SKM-1 treated with dmso at 0.1 percent for 144 hours (cell line): ENCODE results near the gene LIN54.

Experiments used
- DNase-seq: peaks from one replicate; lab custom pipeline; 2025; ENCODE audit not compliant: unreplicated experiment; lab: John Stamatoyannopoulos, UW

The LIN54 gene

DNA sequence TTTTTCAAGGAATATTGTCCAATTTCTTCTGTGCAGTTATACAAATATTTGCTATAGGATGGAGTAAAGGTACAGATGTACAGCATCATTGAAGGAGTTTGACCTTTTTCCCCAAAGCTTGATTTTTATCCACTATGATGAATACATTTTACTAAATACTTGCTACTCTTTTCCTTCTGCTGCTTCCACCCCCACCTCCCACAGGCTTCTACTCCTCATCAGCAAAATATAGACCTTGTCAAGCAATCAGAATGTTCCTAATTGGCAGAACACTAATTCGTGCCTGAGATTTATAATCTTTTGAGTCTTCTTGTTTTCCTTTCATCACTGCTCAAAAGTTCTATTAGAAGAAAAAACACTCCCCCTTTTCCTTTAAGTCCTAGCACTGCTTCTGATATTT, 113.9 kb downstream of the LIN54 start:
- no peak for DNase-seq

DNA sequence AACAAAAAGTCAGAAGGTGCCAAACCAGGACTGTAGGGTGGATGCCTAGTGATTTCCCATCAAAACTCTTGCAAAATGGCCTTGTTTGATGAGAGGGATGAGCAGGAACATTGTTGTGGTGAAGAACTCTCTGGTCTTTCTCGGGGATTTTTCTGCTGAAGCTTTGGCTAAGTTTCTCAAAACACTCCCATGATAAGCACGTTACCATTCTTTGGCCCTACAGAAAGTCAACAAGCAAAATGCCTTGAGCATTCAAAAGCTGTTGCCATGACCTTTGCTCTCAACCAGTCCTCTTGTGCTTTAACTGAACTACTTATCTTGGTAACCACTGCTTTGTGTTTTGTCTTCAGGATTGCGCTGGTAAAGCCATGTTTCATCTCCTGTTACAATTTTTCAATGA, 116.7 kb downstream of the LIN54 start:
- DNase-seq, result no peak

- DNase-seq, result no peak
Observed at GRCh38 chr4:82892467-82892802, 118.2 kb downstream of the LIN54 start.

- no peak for DNase-seq
Observed at GRCh38 chr4:82891707-82892466, 118.7 kb downstream of the LIN54 start.

DNA sequence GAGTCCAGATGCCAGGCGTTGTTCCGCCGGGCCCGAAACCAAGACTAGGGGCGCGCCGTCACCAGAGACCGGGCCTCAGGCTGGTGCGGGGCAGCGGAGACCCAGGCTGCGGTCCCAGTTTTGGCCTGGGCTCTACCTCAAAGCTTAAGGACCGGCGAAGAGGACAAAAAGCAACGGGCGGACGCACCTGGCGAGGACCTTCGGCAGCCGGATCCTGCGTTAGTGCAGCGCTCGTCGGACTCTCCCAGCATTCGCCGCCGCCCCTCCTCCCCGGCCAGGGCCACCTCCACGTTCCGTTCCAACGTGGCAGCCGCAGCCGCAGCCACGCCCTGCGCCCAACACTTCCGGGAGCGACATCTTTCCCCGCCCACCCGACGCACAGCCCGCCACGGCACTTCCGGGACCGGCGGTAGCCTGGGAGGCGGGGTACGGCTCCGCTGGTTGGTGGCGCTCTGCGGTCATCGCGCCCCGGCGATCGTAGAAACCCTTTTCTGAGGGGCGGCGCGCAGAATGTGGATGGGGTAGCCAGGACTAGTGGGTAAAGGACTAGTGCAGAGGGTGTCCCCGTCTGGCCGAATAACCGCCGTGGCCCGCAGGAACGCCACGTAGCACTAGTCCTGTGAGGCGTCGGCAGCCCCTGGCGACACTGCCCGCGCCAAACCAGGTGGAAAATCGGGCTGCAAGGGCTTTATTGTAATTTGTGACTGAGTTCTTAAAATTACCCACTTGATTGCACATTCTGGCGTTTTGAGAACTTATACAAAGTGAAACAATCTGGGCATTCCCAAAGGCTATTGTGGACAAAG, 119.5 kb downstream of the LIN54 start, which contains the start of gene SEC31A:
SEC31A (minus strand) TSS at position 253 of the 806 bp plus-strand sequence. CDS start 9,217 bp downstream, outside the sequence.
- DNase-seq, result peak; percentile 92

DNA sequence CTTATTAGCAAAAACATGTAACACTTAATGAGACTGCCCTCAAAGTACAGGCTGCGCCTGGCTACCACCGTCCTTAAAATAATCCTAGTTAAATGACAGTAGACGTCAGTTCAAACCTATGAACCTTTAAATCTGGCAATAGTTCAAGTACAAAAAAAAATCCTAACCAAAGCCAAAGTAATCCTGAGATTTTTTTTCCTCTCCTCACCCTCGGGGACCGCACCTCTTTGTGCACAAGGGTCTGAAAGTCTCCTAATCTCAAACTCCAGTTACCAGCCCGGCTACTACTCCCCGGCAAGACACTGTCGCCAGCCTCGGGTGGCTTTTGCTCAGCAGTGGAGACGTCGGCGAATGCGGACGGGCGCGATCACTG, 120.1 kb downstream of the LIN54 start:
- no peak for DNase-seq

GRCh38 chr4:82889287-82889686, 121.3 kb downstream of the LIN54 start:
- DNase-seq, result no peak

DNA sequence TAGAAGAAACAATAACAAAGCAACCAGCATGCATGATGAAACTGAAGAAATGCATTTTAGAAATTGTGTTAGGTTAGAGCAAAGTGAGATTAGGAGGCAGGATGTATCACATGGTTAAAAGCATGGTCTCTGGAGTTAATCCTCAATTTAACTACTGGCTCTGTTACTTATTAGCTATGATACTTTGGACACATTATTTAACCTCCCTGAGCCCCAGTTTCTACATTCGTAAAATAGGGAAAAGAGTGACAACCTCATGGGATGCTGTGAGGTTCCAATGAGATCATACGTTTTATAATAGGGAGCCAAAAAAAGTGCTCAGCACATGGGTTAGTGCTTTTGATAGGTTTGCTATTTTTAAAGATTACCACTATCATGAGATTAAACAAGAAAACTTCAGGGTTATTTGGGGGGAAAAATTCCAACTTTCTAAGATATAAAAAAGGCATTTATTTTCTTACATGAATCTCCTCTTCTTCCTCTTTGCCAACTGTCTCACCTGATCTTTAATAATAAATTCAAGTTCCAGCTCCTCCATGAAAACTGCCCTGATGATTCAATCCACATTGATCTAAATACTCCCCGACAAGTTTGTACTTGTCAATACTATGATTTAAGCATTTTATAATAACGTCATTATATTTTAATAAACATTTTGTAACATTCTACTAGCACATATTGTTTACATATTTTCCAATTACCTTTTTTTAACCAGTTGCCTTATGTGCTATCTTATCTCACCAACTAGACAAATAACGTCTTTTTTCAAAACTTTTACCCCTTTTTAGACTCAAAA, 124.3 kb downstream of the LIN54 start:
- DNase-seq, result no peak

DNA sequence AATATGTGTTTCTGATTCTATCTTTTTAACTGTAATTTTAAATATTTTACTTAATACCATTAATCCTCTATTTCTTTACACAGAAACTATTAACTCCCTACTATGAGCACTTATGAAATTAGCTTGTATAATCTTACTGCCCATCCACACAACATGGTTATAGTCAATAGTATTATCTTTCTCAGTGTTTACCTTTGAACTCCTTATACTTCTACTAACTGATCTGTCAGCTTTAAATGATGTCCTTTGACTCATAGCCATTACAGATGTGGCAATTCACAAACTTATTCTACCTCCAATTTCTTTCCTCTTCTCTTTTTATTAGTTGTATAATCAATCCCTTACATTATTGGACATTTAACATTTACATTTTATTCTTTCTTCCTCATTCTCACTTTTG, 125.2 kb downstream of the LIN54 start:
- no peak for DNase-seq
